Aortic smooth muscle cell (primary cell): Measurements from ENCODE around the gene SPACA5B. TPM values are rescaled to one million over a fixed set of nuclear protein-coding genes. Genes with fewer than 3 reads are reported as not detected.

Experiments used
- total RNA-seq: library from RNA; depleted of rRNA; stranded (reverse); fragments of >200 nt; gene quantifications from 2 replicates; pipeline ENCODE4 v1.2.3, GENCODE V29; 2014

SPACA5B gene
- total RNA-seq: not detected in 2 replicates

DNA sequence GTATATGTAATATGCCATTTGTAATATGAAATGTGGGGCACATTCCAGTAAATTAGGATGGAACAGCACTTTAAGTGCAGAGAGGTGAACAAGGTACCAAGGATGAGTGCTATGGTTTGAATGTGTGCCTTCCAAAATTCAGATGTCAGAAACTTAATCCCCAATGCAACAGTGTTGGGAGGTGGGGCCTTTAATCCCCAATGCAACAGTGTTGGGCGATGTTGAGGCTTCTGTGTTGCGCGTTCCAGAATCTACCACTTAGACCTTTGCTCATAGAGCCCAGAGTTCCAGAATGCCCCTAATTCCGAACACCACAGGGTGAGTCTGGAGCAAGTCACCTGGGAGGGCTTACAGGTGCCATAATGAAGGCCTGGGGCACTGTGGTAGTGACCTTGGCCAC is at the start of gene SPACA5B:
Gene SPACA5B (plus strand): TSS at position 301 of the 400 bp plus-strand sequence. CDS start 62 bp downstream, at position 363.

Other genes with a start within 250 kb of the SPACA5B start
- gene ZNF182, start 126.6 kb upstream of the SPACA5B start, total RNA-seq: 2.4 and 2.5 TPM in 2 replicates
- gene SPACA5, start 123.6 kb upstream of the SPACA5B start, total RNA-seq: not detected in 2 replicates
- gene ZNF630, start 59.0 kb upstream of the SPACA5B start, total RNA-seq: 1.1 TPM in 2 replicates
- gene SSX5, start 66.2 kb downstream of the SPACA5B start, total RNA-seq: not detected in 2 replicates
- gene SSX1, start 124.8 kb downstream of the SPACA5B start, total RNA-seq: not detected in 2 replicates
- gene SSX3, start 226.1 kb downstream of the SPACA5B start, total RNA-seq: not detected in 2 replicates